ENCODE results near the gene DLG4. TPM values are rescaled to one million over a fixed set of nuclear protein-coding genes. Genes with fewer than 3 reads are reported as not detected.

Gene DLG4
- total RNA-seq, 2 donors from 2014 or later = 16.2 to 16.7 TPM

GRCh38 chr17:7221278-7222092 lies 1.8 kb upstream of the DLG4 start:
- DNase-seq (no peak), ATAC-seq (replicated peaks in 1 of 2) (no peak)
- peaks cover 0 to 2% of the 10 kb centered on the region in 2 donors for H3K36me3 Mint-ChIP-seq (ENCODE audit: insufficient read depth in 2 of 2)
- H3K9me3 Mint-ChIP-seq = no peaks in the 10 kb centered on the region
- peak overlapping the region; percentile 87 for H3K27ac Mint-ChIP-seq
- peak overlapping the region; percentile 89 to 95 for H3K4me3 Mint-ChIP-seq
- H3K27me3 Mint-ChIP-seq (ENCODE audit: low read depth) = no peaks in the 10 kb centered on the region
- peaks cover 50% of the 10 kb centered on the region for H3K4me1 Mint-ChIP-seq (ENCODE audit: low read depth)

GRCh38 chr17:7220593-7221277 lies 1.1 kb upstream of the DLG4 start:
- H3K27ac Mint-ChIP-seq = peak overlapping the region; percentile 87
- peaks cover 0 to 2% of the 10 kb centered on the region in 2 donors for H3K36me3 Mint-ChIP-seq (ENCODE audit: insufficient read depth in 2 of 2)
- peaks cover 58% of the 10 kb centered on the region for H3K4me1 Mint-ChIP-seq (ENCODE audit: low read depth)
- no peaks in the 10 kb centered on the region for H3K27me3 Mint-ChIP-seq (ENCODE audit: low read depth)
- DNase-seq (peak; percentile 78 to 79), ATAC-seq (replicated peaks in 1 of 2) (peak; percentile 57 to 61)
- no peaks in the 10 kb centered on the region for H3K9me3 Mint-ChIP-seq
- peak overlapping the region; percentile 89 to 95 for H3K4me3 Mint-ChIP-seq

GRCh38 chr17:7219229-7219811 lies 316 bp downstream of the DLG4 start:
- Mint-ChIP-seq H3K9me3 (no peaks in the 10 kb centered on the region), H3K27ac (peak overlapping the region; percentile 84), H3K4me1 (ENCODE audit: low read depth) (peaks cover 72% of the 10 kb centered on the region), H3K4me3 (peak overlapping the region; percentile 89 to 95), H3K36me3 (ENCODE audit: insufficient read depth in 2 of 2) (peaks cover 0 to 2% of the 10 kb centered on the region in 2 donors), H3K27me3 (ENCODE audit: low read depth) (no peaks in the 10 kb centered on the region)
- DNase-seq = no peak
- no peak for ATAC-seq (replicated peaks in 1 of 2)

GRCh38 chr17:7218758-7219157 lies 878 bp downstream of the DLG4 start:
- DNase-seq = no peak
- H3K9me3 Mint-ChIP-seq = no peaks in the 10 kb centered on the region
- H3K4me3 Mint-ChIP-seq = peak overlapping the region; percentile 4 to 95
- peaks cover 78% of the 10 kb centered on the region for H3K4me1 Mint-ChIP-seq (ENCODE audit: low read depth)
- peaks cover 0 to 2% of the 10 kb centered on the region in 2 donors for H3K36me3 Mint-ChIP-seq (ENCODE audit: insufficient read depth in 2 of 2)
- no peak overlapping the region for H3K27ac Mint-ChIP-seq
- H3K27me3 Mint-ChIP-seq (ENCODE audit: low read depth) = no peaks in the 10 kb centered on the region
- ATAC-seq (replicated peaks in 1 of 2) = no peak

- no peak for DNase-seq
- H3K27ac Mint-ChIP-seq = peak overlapping the region; percentile 15
- no peak for ATAC-seq (replicated peaks in 1 of 2)
- peaks cover 84% of the 10 kb centered on the region for H3K4me1 Mint-ChIP-seq (ENCODE audit: low read depth)
- H3K27me3 Mint-ChIP-seq (ENCODE audit: low read depth) = no peaks in the 10 kb centered on the region
- no peaks in the 10 kb centered on the region for H3K9me3 Mint-ChIP-seq
- H3K4me3 Mint-ChIP-seq = peak overlapping the region; percentile 71 to 77
- H3K36me3 Mint-ChIP-seq (ENCODE audit: insufficient read depth in 2 of 2) = peaks cover 0 to 2% of the 10 kb centered on the region in 2 donors
These were observed 1.5 kb downstream of the DLG4 start for GRCh38 chr17:7218166-7218565.

- H3K36me3 Mint-ChIP-seq (ENCODE audit: insufficient read depth in 2 of 2) = peaks cover 0 to 2% of the 10 kb centered on the region in 2 donors
- peak overlapping the region; percentile 71 to 92 for H3K4me3 Mint-ChIP-seq
- DNase-seq (peak in 1 of 2 donors; percentile 34), ATAC-seq (replicated peaks in 1 of 2) (no peak)
- peak overlapping the region; percentile 75 for H3K27ac Mint-ChIP-seq
- no peaks in the 10 kb centered on the region for H3K27me3 Mint-ChIP-seq (ENCODE audit: low read depth)
- H3K9me3 Mint-ChIP-seq = no peaks in the 10 kb centered on the region
- H3K4me1 Mint-ChIP-seq (ENCODE audit: low read depth) = peaks cover 84% of the 10 kb centered on the region
These were observed 2.3 kb downstream of the DLG4 start for GRCh38 chr17:7217113-7217987.

- no peak for ATAC-seq (replicated peaks in 1 of 2)
- no peaks in the 10 kb centered on the region for H3K27me3 Mint-ChIP-seq (ENCODE audit: low read depth)
- DNase-seq = no peak
- peak overlapping the region; percentile 44 to 92 for H3K4me3 Mint-ChIP-seq
- peak overlapping the region; percentile 3 for H3K27ac Mint-ChIP-seq
- peaks cover 81% of the 10 kb centered on the region for H3K4me1 Mint-ChIP-seq (ENCODE audit: low read depth)
- H3K36me3 Mint-ChIP-seq (ENCODE audit: insufficient read depth in 2 of 2) = peaks cover 0 to 2% of the 10 kb centered on the region in 2 donors
- H3K9me3 Mint-ChIP-seq = no peaks in the 10 kb centered on the region
These were observed 3.2 kb downstream of the DLG4 start for GRCh38 chr17:7216242-7217112.

- H3K4me1 Mint-ChIP-seq (ENCODE audit: low read depth) = peaks cover 73% of the 10 kb centered on the region
- no peak for DNase-seq
These were observed 3.9 kb downstream of the DLG4 start for GRCh38 chr17:7215652-7216180.

GRCh38 chr17:7215136-7215638 lies 4.4 kb downstream of the DLG4 start:
- Mint-ChIP-seq H3K4me3 (peak overlapping the region; percentile 88 to 92), H3K27me3 (ENCODE audit: low read depth) (no peaks in the 10 kb centered on the region), H3K9me3 (no peaks in the 10 kb centered on the region), H3K4me1 (ENCODE audit: low read depth) (peaks cover 68% of the 10 kb centered on the region), H3K36me3 (ENCODE audit: insufficient read depth in 2 of 2) (no peaks in the 10 kb centered on the region), H3K27ac (no peak overlapping the region)
- ATAC-seq (replicated peaks in 1 of 2) (no peak), DNase-seq (no peak)

More at GRCh38 chr17:7215652-7216180, 3.9 kb downstream of the DLG4 start:
- peaks cover 0 to under 1% of the 10 kb centered on the region in 2 donors for H3K36me3 Mint-ChIP-seq (ENCODE audit: insufficient read depth in 2 of 2)
- no peak overlapping the region for H3K27ac Mint-ChIP-seq
- peak overlapping the region; percentile 88 to 92 for H3K4me3 Mint-ChIP-seq
- ATAC-seq (replicated peaks in 1 of 2) = no peak
- no peaks in the 10 kb centered on the region for H3K9me3 Mint-ChIP-seq
- H3K27me3 Mint-ChIP-seq (ENCODE audit: low read depth) = no peaks in the 10 kb centered on the region

- DNase-seq (peak; percentile 100), ATAC-seq (replicated peaks in 1 of 2) (peak; percentile 88)
- Mint-ChIP-seq H3K27me3 (ENCODE audit: low read depth) (no peaks in the 10 kb centered on the region), H3K27ac (peak overlapping the region; percentile 68), H3K36me3 (ENCODE audit: insufficient read depth in 2 of 2) (no peaks in the 10 kb centered on the region), H3K4me3 (peak overlapping the region; percentile 88 to 92), H3K4me1 (ENCODE audit: low read depth) (peaks cover 65% of the 10 kb centered on the region), H3K9me3 (no peaks in the 10 kb centered on the region)
These were observed 5.1 kb downstream of the DLG4 start for GRCh38 chr17:7214300-7215135.

- no peaks in the 10 kb centered on the region for H3K9me3 Mint-ChIP-seq
- H3K36me3 Mint-ChIP-seq (ENCODE audit: insufficient read depth in 2 of 2) = no peaks in the 10 kb centered on the region
- H3K27ac Mint-ChIP-seq = peak overlapping the region; percentile 68
- H3K4me3 Mint-ChIP-seq = peak overlapping the region; percentile 88 to 92
- H3K27me3 Mint-ChIP-seq (ENCODE audit: low read depth) = no peaks in the 10 kb centered on the region
- DNase-seq = peak in 1 of 2 donors; percentile 66
- peak; percentile 0 for ATAC-seq (replicated peaks in 1 of 2)
- peaks cover 59% of the 10 kb centered on the region for H3K4me1 Mint-ChIP-seq (ENCODE audit: low read depth)
These were observed 5.7 kb downstream of the DLG4 start for GRCh38 chr17:7213895-7214299.

All from activated T-cell treated with anti-CD3 and anti-CD28 coated beads, Interleukin-2, amount 50 U/mL, for 72 hours (primary cell).